GM18517 (cell line): ENCODE results near the gene UBA52.

Source experiments
- ATAC-seq: cut with Tn5 transposase; IDR thresholded peaks from one replicate; pipeline ENCODE4 v1.9.1; 2021; ENCODE audit warnings: mild to moderate bottlenecking, moderate library complexity; ENCODE audit not compliant: unreplicated experiment

UBA52 gene

GRCh38 chr19:18551631-18552030 is 20.0 kb upstream of the UBA52 start:
- ATAC-seq: no peak

GRCh38 chr19:18557411-18558201 is 14.1 kb upstream of the UBA52 start, which contains the start of gene KXD1:
TSS of gene KXD1 (plus strand) at chr19:18557870. CDS start at chr19:18562057, 4,187 bp downstream.
- peak; percentile 85 for ATAC-seq

- ATAC-seq: no peak
These were observed 13.5 kb upstream of the UBA52 start for GRCh38 chr19:18558202-18558555.

GRCh38 chr19:18558604-18559003 is 13.1 kb upstream of the UBA52 start:
- no peak for ATAC-seq

GRCh38 chr19:18559685-18560084 is 12.0 kb upstream of the UBA52 start:
- ATAC-seq: no peak

GRCh38 chr19:18562086-18562485 is 9.6 kb upstream of the UBA52 start:
- ATAC-seq: no peak

GRCh38 chr19:18566953-18567352 is 4.7 kb upstream of the UBA52 start:
- no peak for ATAC-seq

- no peak for ATAC-seq
These were observed 3.3 kb upstream of the UBA52 start for GRCh38 chr19:18568367-18568766.

GRCh38 chr19:18574691-18575291 is 3.1 kb downstream of the UBA52 start:
- ATAC-seq: no peak

- ATAC-seq: no peak
These were observed 4.7 kb downstream of the UBA52 start for GRCh38 chr19:18576383-18576782.

- ATAC-seq: no peak
These were observed 5.8 kb downstream of the UBA52 start for GRCh38 chr19:18577365-18577914.

- no peak for ATAC-seq
These were observed 8.7 kb downstream of the UBA52 start for GRCh38 chr19:18580311-18580710.

GRCh38 chr19:18586306-18586705 is 14.6 kb downstream of the UBA52 start:
- no peak for ATAC-seq

- ATAC-seq: no peak
These were observed 15.9 kb downstream of the UBA52 start for GRCh38 chr19:18587561-18587960.

GRCh38 chr19:18587962-18588610 is 16.4 kb downstream of the UBA52 start:
- ATAC-seq: no peak

- ATAC-seq: peak; percentile 79
These were observed 17.1 kb downstream of the UBA52 start, which contains the start of gene REX1BD for GRCh38 chr19:18588611-18589379. TSS of gene REX1BD (plus strand) at chr19:18588798. CDS start at chr19:18588802, 4 bp downstream.

- peak; percentile 40 for ATAC-seq
These were observed 18.0 kb downstream of the UBA52 start for GRCh38 chr19:18589380-18590272.

GRCh38 chr19:18590273-18591272 is 18.9 kb downstream of the UBA52 start:
- ATAC-seq: no peak
